ENCODE measurements around the gene IRAK3. TPM values are rescaled to one million over a fixed set of nuclear protein-coding genes. Genes with fewer than 3 reads are reported as not detected.

The IRAK3 gene
- total and polyA plus RNA-seq, 2 donors (not counting 3 experiments of a cell fraction or from before 2014, with no cell fraction given) = 2.3 to 8.5 TPM

DNA sequence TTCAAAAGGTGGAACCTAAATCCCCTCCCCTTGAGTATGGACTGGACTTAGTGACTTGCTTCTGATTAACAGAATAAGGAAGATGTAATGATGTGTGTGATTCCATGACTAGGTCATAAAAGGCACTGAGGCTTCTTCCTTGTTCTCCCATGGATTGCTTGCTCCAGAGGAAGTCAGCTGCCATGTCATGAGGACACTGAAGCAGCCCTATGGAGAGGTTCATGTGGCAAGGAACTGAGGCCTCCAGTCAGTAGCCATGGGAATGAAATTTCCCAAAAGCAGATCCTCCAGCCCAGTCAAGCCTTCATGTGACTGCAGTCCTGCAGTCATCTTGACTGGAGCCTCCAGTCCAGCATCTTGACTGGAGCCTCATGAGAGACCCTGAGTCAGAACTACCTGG, 29.9 kb upstream of the IRAK3 start:
- H3K4me1 ChIP-seq (ENCODE audit: control insufficient read depth, extremely low read depth, insufficient read depth, low read length) = no peaks in the 10 kb centered on the region
- dilution Hi-C loops (cut with MboI; ENCODE audit: extremely low pct_ligation_motif_present, low sequenced_read_pairs) = no loop called here
- TF ChIP-seq FOS (IDR thresholded peaks at IDR 0.05; ENCODE audit: borderline replicate concordance, insufficient read depth, low read length) (no peak), GATA2 (IDR thresholded peaks at IDR 0.05; ENCODE audit: insufficient read depth, insufficient read length, low read depth, low read length) (no peak), POLR2AphosphoS5 (IDR thresholded peaks at IDR 0.05; ENCODE audit: insufficient read depth, low read depth, low read length) (no peak), EZH2 (IDR thresholded peaks at IDR 0.05; ENCODE audit: borderline replicate concordance, low read depth, low read length, severe bottlenecking) (no peak), MYC (IDR thresholded peaks at IDR 0.05; ENCODE audit: low read depth, low read length) (no peak), POLR2A (IDR thresholded peaks at IDR 0.05; ENCODE audit: low read depth, low read length) (no peak), JUN (IDR thresholded peaks at IDR 0.05; ENCODE audit: borderline replicate concordance, insufficient read depth, insufficient read length, low read depth) (no peak)
- TF ChIP-seq, protein P1, sequence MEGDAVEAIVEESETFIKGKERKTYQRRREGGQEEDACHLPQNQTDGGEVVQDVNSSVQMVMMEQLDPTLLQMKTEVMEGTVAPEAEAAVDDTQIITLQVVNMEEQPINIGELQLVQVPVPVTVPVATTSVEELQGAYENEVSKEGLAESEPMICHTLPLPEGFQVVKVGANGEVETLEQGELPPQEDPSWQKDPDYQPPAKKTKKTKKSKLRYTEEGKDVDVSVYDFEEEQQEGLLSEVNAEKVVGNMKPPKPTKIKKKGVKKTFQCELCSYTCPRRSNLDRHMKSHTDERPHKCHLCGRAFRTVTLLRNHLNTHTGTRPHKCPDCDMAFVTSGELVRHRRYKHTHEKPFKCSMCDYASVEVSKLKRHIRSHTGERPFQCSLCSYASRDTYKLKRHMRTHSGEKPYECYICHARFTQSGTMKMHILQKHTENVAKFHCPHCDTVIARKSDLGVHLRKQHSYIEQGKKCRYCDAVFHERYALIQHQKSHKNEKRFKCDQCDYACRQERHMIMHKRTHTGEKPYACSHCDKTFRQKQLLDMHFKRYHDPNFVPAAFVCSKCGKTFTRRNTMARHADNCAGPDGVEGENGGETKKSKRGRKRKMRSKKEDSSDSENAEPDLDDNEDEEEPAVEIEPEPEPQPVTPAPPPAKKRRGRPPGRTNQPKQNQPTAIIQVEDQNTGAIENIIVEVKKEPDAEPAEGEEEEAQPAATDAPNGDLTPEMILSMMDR (IDR thresholded peaks at IDR 0.05; ENCODE audit: extremely low read depth in 1 of 2, insufficient read depth in 1 of 2, low read depth in 1 of 2, low read length in 2 of 2) = no peak
- TF ChIP-seq, protein P2, sequence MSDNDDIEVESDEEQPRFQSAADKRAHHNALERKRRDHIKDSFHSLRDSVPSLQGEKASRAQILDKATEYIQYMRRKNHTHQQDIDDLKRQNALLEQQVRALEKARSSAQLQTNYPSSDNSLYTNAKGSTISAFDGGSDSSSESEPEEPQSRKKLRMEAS (IDR thresholded peaks at IDR 0.05; ENCODE audit: insufficient read depth, insufficient read length) = no peak
- intact Hi-C loops (cut with micrococcal nuclease) = no loop called here
- no peaks in the 10 kb centered on the region for H3K9me1 ChIP-seq (replicated peaks; ENCODE audit: control insufficient read depth, extremely low read depth, insufficient read depth, low read length)
- H3K4me3 ChIP-seq (replicated peaks in 1 of 3; ENCODE audit: insufficient read depth in 1 of 3, low read depth in 1 of 3, low read length in 3 of 3) = no peak overlapping the region
- CTCF ChIA-PET = interaction anchor here (1.0 to 2.0 kb wide), 4 partner anchors 9 to 76 kb away, joined by 3 to 11 read pairs (median 4); no protein-coding TSS in a partner anchor
- DNase-seq (ENCODE audit: low read depth, low spot score) (no peak), FAIRE-seq (no peak)
- no peak overlapping the region for H2AFZ ChIP-seq (ENCODE audit: low read depth, low read length)
- H3K79me2 ChIP-seq (ENCODE audit: control insufficient read depth, insufficient read depth, low read length) = peaks cover 34% of the 10 kb centered on the region
- no peaks in the 10 kb centered on the region for H3K27me3 ChIP-seq (ENCODE audit: control insufficient read depth in 2 of 2, insufficient read depth in 2 of 2, low read length in 2 of 2)
- H4K20me1 ChIP-seq (replicated peaks; ENCODE audit: control insufficient read depth, extremely low read depth, insufficient read depth, low read length) = peaks cover 5% of the 10 kb centered on the region
- H3K36me3 ChIP-seq (ENCODE audit: control insufficient read depth in 2 of 2, extremely low read depth in 1 of 2, insufficient read depth in 2 of 2, low read length in 2 of 2) = peaks cover 0 to 3% of the 10 kb centered on the region in 2 experiments
- no TSS peak for BruUV-seq (replicated peaks)
- no peak overlapping the region for H3K27ac ChIP-seq (ENCODE audit: insufficient read depth, low read depth, low read length)
- H3K9me3 ChIP-seq (replicated peaks; ENCODE audit: control insufficient read depth, insufficient read depth, low read length) = no peaks in the 10 kb centered on the region
- no peak overlapping the region for H3K9ac ChIP-seq (replicated peaks; ENCODE audit: extremely low read depth, insufficient read depth, low read length)
- no peak overlapping the region for H3K4me2 ChIP-seq (ENCODE audit: insufficient read depth, low read length)
- POLR2A ChIA-PET = no interaction called here

Measured in endothelial cell of umbilical vein (primary cell).